K562 (cell line): ENCODE data around the gene SHFL. TPM values are rescaled to one million over a fixed set of nuclear protein-coding genes. Genes with fewer than 3 reads are reported as not detected.

Experiments used
- CBX8 ChIP-seq: fragments of 200-600 bp; sonication (generic); IDR thresholded peaks from 2 replicates; pipeline ENCODE4 v1.6.1; 2012; ENCODE audit warnings: borderline replicate concordance, mixed run types, low read depth, mild to moderate bottlenecking, moderate library complexity, mixed read lengths, low read length, control low read depth, inconsistent platforms; ENCODE audit not compliant: poor library complexity, severe bottlenecking; ENCODE audit errors: extremely low read depth
- CHCHD3 ChIP-seq: fragments of 250-450 bp; sonication (Bioruptor Pico); IDR thresholded peaks from 2 replicates; pipeline ENCODE4 v2.1.2; 2022; ENCODE audit warnings: mild to moderate bottlenecking
- ELF1 ChIP-seq: fragments of 200-800 bp; sonication (Bioruptor generic); IDR thresholded peaks from 2 replicates; pipeline ENCODE4 v1.6.1; 2016; ENCODE audit warnings: missing genetic modification characterization, missing compliant biosample characterization
- GTF2A2 ChIP-seq: IDR thresholded peaks from 2 replicates; pipeline ENCODE4 v1.6.1; 2016; ENCODE audit warnings: mild to moderate bottlenecking, missing genetic modification characterization, missing compliant biosample characterization
- HDAC3 ChIP-seq: fragments of 450-650 bp; IDR thresholded peaks from 2 replicates; pipeline ENCODE4 v1.6.1; 2018; ENCODE audit warnings: borderline replicate concordance, mild to moderate bottlenecking, moderate library complexity; ENCODE audit not compliant: partially characterized antibody
- HNRNPH1 ChIP-seq: fragments of 200-400 bp; formaldehyde crosslinking; optimal IDR thresholded peaks from 2 replicates; pipeline ENCODE3; 2017; ENCODE audit warnings: low read depth, mild to moderate bottlenecking, low read length, moderate library complexity
- HNRNPUL1 ChIP-seq: fragments of 200-400 bp; formaldehyde crosslinking; IDR thresholded peaks from 2 replicates; pipeline ENCODE4 v1.6.1; 2017; ENCODE audit warnings: low read length
- HOXB6 ChIP-seq: fragments of 250-450 bp; sonication (Bioruptor Pico); IDR thresholded peaks from 2 replicates; pipeline ENCODE4 v1.5.1; 2022; ENCODE audit warnings: mild to moderate bottlenecking, borderline replicate concordance
- RFX1 ChIP-seq: fragments of 450-650 bp; IDR thresholded peaks from 2 replicates; pipeline ENCODE4 v1.6.1; 2016; ENCODE audit warnings: mild to moderate bottlenecking, moderate library complexity
- SAP30 ChIP-seq: fragments of 200-600 bp; sonication (generic); IDR thresholded peaks from 2 replicates; pipeline ENCODE4 v1.6.1; 2012; ENCODE audit warnings: borderline replicate concordance, low read depth, mild to moderate bottlenecking, moderate library complexity, low read length, control low read depth, inconsistent platforms; ENCODE audit not compliant: insufficient read depth, poor library complexity, severe bottlenecking
- SNIP1 ChIP-seq: fragments of 450-650 bp; IDR thresholded peaks from 2 replicates; pipeline ENCODE4 v1.7.1; 2017; ENCODE audit warnings: low read depth, mild to moderate bottlenecking
- WHSC1 ChIP-seq: IDR thresholded peaks from one replicate; pipeline ENCODE4 v1.6.1; 2012; ENCODE audit warnings: low read length, control low read depth, inconsistent platforms
- YBX1 ChIP-seq: fragments of 450-650 bp; IDR thresholded peaks from 2 replicates; pipeline ENCODE4 v1.7.1; 2016; ENCODE audit warnings: mild to moderate bottlenecking
- ZNF274 ChIP-seq: IDR thresholded peaks from 2 replicates; pipeline ENCODE4 v1.6.1; 2011; ENCODE audit warnings: low read depth, mild to moderate bottlenecking, low read length, moderate library complexity, borderline replicate concordance
- ZNF408 ChIP-seq: fragments of 250-450 bp; sonication (Bioruptor Pico); IDR thresholded peaks from 2 replicates; pipeline ENCODE4 v1.4.0; 2020; ENCODE audit warnings: low read depth, mild to moderate bottlenecking, moderate library complexity
- ZNF707 ChIP-seq: fragments of 250-450 bp; sonication (Bioruptor Pico); conservative IDR thresholded peaks from 2 replicates; pipeline ENCODE4 v1.8.0; 2022; ENCODE audit warnings: inconsistent platforms, mild to moderate bottlenecking, moderate library complexity
- ZNF76 ChIP-seq: fragments of 250-450 bp; sonication (Bioruptor Pico); IDR thresholded peaks from 2 replicates; pipeline ENCODE4 v1.4.0; 2020; ENCODE audit warnings: mild to moderate bottlenecking, moderate library complexity, borderline replicate concordance
- polyA plus RNA-seq, 8 experiments: library from polyadenylated mRNA; depleted of rRNA in 4 of 8; stranded (reverse) in 5 of 8; unstranded in 3 of 8; fragments of >200 nt; fragmentation: Nextera tagmentation in 2 of 8; fragmentation: Illumina TruSeq in 1 of 8; extraction: Ambion mirVana in 2 of 8; extraction: Trizol in 1 of 8; gene quantifications; 2 replicates each; pipeline versions ENCODE4 v1.2.1 to v1.2.3, GENCODE V29; 2011 to 2014; ENCODE audit warnings: inconsistent platforms in 1 of 8, missing spikeins in 1 of 8
- total RNA-seq, 7 experiments: library from RNA; depleted of rRNA in 6 of 7; stranded (reverse); fragments of >200 nt in 6 of 7; fragmentation: Illumina TruSeq in 2 of 7; extraction: Trizol in 2 of 7; gene quantifications; 2 replicates each; pipeline versions ENCODE4 v1.2.1 to v1.2.3, GENCODE V29; 2011 to 2021; ENCODE audit warnings: low replicate concordance in 1 of 7
- TF ChIP-seq, protein P1 (sequence below): fragments of 250-450 bp; sonication (Bioruptor Pico); IDR thresholded peaks from 2 replicates; pipeline ENCODE4 v1.9.0; 2021; ENCODE audit warnings: mild to moderate bottlenecking
- TF ChIP-seq, protein P2 (sequence below): fragments of 250-450 bp; sonication (Bioruptor Pico); IDR thresholded peaks from 2 replicates; pipeline ENCODE4 v1.5.0; 2021
- TF ChIP-seq, protein P3 (sequence below), 2 experiments: fragments of 450-650 bp; conservative IDR thresholded peaks; 2 replicates each; pipeline ENCODE4 v1.6.1; 2017; ENCODE audit warnings: mild to moderate bottlenecking in 2 of 2, moderate library complexity in 2 of 2
- TF ChIP-seq, protein P4 (sequence below): fragments of 450-650 bp; formaldehyde crosslinking; IDR thresholded peaks from 2 replicates; pipeline ENCODE4 v1.4.0; 2020; ENCODE audit warnings: mild to moderate bottlenecking, mixed read lengths

Gene SHFL
- total and polyA plus RNA-seq, 9 of the 15 experiments (the other 6 are each of a cell fraction or from before 2014, with no cell fraction given): 1.5 to 25.7 (median 13.0) TPM

DNA sequence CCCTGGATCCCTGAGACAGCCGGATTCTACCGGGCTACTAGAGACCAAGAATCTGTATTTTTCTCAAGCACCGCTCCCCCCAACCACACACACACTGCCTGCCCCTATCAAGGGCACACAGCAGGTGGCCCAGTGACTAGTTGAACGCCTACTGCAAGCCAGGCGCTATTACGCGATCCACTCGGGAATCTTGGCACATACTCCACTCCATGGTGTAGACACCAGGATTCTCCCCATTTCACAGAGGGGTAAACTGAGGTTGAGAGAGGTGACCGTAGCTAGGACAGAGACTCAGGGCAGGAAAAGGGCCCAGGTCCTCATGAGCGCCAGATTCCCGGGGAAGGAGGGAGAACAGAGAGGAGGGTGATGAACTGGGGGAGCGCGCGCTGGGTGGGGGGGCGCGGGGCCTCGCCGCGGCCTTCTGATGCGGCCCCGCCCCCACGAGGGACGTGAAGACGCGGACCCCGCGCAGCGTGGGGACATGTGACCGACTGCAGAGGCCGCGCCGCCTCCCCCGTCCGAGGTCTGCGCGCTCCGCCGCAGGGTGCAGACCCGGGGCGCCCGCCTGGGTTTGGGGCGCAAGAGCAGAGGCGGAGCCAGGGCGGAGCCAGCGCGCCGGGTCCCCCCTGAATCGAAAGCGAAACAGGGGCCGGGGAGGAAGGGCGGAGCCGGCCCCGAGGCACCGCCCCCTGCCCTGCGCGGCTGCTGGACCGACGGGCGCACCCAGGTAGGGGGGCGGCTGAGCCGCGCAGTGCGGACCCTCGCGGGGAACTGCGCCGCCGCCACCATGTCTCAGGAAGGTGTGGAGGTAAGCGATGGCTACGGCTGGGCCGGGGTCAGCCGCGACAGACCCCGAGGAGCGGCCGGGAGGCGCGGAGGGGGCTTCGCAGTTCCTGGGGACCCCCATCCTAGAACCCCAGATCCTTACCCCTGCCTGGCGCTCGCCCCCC lies at the start of gene SHFL (continued):
- TF ChIP-seq CBX8: no peak
- TF ChIP-seq SAP30: no peak
- TF ChIP-seq, protein P1, sequence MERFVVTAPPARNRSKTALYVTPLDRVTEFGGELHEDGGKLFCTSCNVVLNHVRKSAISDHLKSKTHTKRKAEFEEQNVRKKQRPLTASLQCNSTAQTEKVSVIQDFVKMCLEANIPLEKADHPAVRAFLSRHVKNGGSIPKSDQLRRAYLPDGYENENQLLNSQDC: no peak
- no peak for TF ChIP-seq CHCHD3
- TF ChIP-seq, protein P2, sequence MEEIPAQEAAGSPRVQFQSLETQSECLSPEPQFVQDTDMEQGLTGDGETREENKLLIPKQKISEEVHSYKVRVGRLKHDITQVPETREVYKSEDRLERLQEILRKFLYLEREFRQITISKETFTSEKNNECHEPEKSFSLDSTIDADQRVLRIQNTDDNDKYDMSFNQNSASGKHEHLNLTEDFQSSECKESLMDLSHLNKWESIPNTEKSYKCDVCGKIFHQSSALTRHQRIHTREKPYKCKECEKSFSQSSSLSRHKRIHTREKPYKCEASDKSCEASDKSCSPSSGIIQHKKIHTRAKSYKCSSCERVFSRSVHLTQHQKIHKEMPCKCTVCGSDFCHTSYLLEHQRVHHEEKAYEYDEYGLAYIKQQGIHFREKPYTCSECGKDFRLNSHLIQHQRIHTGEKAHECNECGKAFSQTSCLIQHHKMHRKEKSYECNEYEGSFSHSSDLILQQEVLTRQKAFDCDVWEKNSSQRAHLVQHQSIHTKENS (CRISPR knock-in tag): no peak
- no peak for TF ChIP-seq RFX1
- TF ChIP-seq HDAC3: no peak
- TF ChIP-seq WHSC1: no peak
- no peak for TF ChIP-seq GTF2A2 (tag)
- TF ChIP-seq ELF1 (tag): no peak
- no peak for TF ChIP-seq SNIP1
- TF ChIP-seq ZNF274: no peak
- TF ChIP-seq ZNF76 (CRISPR knock-in tag): no peak
- no peak for TF ChIP-seq YBX1
- no peak for TF ChIP-seq ZNF408 (CRISPR knock-in tag)
- TF ChIP-seq, protein P3, sequence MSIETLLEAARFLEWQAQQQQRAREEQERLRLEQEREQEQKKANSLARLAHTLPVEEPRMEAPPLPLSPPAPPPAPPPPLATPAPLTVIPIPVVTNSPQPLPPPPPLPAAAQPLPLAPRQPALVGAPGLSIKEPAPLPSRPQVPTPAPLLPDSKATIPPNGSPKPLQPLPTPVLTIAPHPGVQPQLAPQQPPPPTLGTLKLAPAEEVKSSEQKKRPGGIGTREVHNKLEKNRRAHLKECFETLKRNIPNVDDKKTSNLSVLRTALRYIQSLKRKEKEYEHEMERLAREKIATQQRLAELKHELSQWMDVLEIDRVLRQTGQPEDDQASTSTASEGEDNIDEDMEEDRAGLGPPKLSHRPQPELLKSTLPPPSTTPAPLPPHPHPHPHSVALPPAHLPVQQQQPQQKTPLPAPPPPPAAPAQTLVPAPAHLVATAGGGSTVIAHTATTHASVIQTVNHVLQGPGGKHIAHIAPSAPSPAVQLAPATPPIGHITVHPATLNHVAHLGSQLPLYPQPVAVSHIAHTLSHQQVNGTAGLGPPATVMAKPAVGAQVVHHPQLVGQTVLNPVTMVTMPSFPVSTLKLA (conservative IDR thresholded peaks at IDR 0.05): peak in 1 of 2 experiments; percentile 64; a peak in 3 of 4 replicates
- TF ChIP-seq ZNF707: no peak
- TF ChIP-seq HNRNPUL1: no peak
- no peak for TF ChIP-seq HNRNPH1
- TF ChIP-seq, protein P4, sequence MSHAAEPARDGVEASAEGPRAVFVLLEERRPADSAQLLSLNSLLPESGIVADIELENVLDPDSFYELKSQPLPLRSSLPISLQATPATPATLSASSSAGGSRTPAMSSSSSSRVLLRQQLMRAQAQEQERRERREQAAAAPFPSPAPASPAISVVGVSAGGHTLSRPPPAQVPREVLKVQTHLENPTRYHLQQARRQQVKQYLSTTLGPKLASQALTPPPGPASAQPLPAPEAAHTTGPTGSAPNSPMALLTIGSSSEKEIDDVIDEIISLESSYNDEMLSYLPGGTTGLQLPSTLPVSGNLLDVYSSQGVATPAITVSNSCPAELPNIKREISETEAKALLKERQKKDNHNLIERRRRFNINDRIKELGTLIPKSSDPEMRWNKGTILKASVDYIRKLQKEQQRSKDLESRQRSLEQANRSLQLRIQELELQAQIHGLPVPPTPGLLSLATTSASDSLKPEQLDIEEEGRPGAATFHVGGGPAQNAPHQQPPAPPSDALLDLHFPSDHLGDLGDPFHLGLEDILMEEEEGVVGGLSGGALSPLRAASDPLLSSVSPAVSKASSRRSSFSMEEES (CRISPR knock-in tag): peak; percentile 20; the same call in 1 of the 2 replicates
- TF ChIP-seq HOXB6: no peak
